Psoas muscle (tissue), 8 donors: ENCODE measurements around the gene PLCD3. TPM values are rescaled to one million over a fixed set of nuclear protein-coding genes. Genes with fewer than 3 reads are reported as not detected.

ENCODE experiments used
- ATAC-seq, 4 donors: fragments of 200-7000 bp; cut with Tn5 transposase; one replicate each; pipeline ENCODE4 v1.9.1; 2020; ENCODE audit warnings: moderate library complexity in 3 of 4, mild to moderate bottlenecking in 2 of 4
- DNase-seq, 2 donors: peaks; one replicate each; pipeline ENCODE4 v3.0.0-alpha.2; 2020
- H3K27ac ChIP-seq: fragments of 200-600 bp; one replicate; pipeline ENCODE4 v1.8.0; 2022
- H3K27me3 ChIP-seq, 3 donors: fragments of 200-600 bp in 1 of 3; one replicate each; pipeline versions ENCODE4 v1.6.1 to v1.8.0; 2013 to 2022; ENCODE audit warnings: low read length in 2 of 3, mild to moderate bottlenecking in 2 of 3, moderate library complexity in 1 of 3; ENCODE audit not compliant: insufficient read depth in 3 of 3
- H3K36me3 ChIP-seq, 2 donors: fragments of 200-600 bp in 1 of 2; one replicate each; pipeline versions ENCODE4 v1.6.1 to v1.8.0; 2013 to 2022; ENCODE audit warnings: low read depth in 1 of 2, mild to moderate bottlenecking in 1 of 2, moderate library complexity in 1 of 2; ENCODE audit not compliant: insufficient read depth in 1 of 2
- H3K4me1 ChIP-seq: fragments of 200-600 bp; one replicate; pipeline ENCODE4 v1.8.0; 2022
- H3K4me3 ChIP-seq: fragments of 200-600 bp; one replicate; pipeline ENCODE4 v1.8.0; 2022; ENCODE audit warnings: mild to moderate bottlenecking
- H3K9me3 ChIP-seq: fragments of 200-600 bp; one replicate; pipeline ENCODE4 v1.8.0; 2022
- WGBS, 3 donors: extraction: QIAGEN DNeasy Blood & Tissue Kit; methylation state at CpG; one replicate each; pipeline versions ENCODE4 v1.1.6 to v1.1.7; 2013; 5-methylcytosine and 5-hydroxymethylcytosine counted together
- intact Hi-C, 2 donors: fragments of 100-400 bp; cut with DNase I; formaldehyde crosslinking; loops; one replicate each; pipeline versions ENCODE4 v1.11.0 to v1.14.2; 2022
- polyA plus RNA-seq, 3 donors: library from polyadenylated mRNA; stranded (reverse); fragments of 200-250 nt; gene quantifications; one replicate each; pipeline ENCODE4 v1.2.3, GENCODE V29; 2013
- total RNA-seq, 4 donors: library from RNA; stranded (reverse); fragmentation: NEBNext Ultra II Directional in 2 of 4; extraction: Animal tissue kit (Norgen Biotek cat#: 25700) in 2 of 4; gene quantifications; one replicate each; pipeline versions ENCODE4 v1.2.1 to v1.2.4, GENCODE V29; 2021 to 2023
- TF ChIP-seq, protein P1 (sequence below): fragments of 200-600 bp; IDR thresholded peaks from one replicate; pipeline ENCODE4 v1.8.0; 2022; ENCODE audit warnings: antibody characterized with exemption
- donor health status: healthy with polysubstance abuse.
- donor health status: DM: no; HTN: no; CAD: no; lungs with moderate emphysema.
- donor health status: Bipolar disorder and iron deficiency.
- donor health status: healthy.
- donor health status: DM: yes; HTN: yes; CAD: no.
- donor health status: DM: no; HTN: no; CAD: no.
- donor health status: DM: no; HTN: no; CAD: no.
- donor health status: DM: yes; HTN: yes; CAD: no.

PLCD3 gene
- total and polyA plus RNA-seq, 7 donors, result 57.0 to 217 (median 167) TPM

DNA sequence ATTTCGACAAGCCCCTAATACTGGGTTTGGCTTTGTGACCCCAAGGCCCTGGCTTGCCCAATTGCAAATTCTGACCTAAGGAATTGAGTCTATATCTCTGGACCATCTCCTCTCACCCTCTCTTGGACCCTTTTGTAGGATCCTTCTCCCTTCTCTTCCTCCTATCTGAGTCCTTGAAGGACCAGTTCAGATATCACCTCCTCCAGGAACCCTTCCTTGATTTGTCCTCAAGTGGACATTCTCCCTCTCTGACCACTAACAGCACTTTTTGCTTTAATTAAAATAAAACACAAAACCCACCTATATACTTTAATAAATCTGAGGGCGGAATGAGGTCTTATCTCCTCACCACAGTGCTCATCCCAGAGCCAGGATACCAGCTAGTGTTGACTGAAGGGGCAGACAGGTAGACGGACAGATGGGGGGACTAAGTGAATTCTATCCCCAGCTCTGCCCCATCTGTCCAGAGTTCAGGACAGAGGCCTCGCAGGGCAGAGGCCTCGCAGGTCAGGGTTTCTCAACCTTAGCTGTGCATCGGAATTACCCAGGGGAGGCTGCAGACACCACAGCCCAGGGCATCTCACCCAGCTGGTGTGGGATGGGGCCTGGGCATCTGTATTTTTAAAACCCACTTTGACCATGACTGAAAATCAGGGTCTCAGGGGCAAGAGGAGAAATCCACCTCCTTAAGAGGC, 9.1 kb downstream of the PLCD3 start:
- 92 to 95% (median 92%) methylated on average over 6 of the region's 6 CpGs for WGBS, 3 donors
- peak overlapping the region; percentile 50 for H3K27ac ChIP-seq
- H3K36me3 ChIP-seq, result peaks cover 0 to 17% of the 10 kb centered on the region in 2 donors
- ATAC-seq (no peak), DNase-seq (no peak)
- TF ChIP-seq, protein P1, sequence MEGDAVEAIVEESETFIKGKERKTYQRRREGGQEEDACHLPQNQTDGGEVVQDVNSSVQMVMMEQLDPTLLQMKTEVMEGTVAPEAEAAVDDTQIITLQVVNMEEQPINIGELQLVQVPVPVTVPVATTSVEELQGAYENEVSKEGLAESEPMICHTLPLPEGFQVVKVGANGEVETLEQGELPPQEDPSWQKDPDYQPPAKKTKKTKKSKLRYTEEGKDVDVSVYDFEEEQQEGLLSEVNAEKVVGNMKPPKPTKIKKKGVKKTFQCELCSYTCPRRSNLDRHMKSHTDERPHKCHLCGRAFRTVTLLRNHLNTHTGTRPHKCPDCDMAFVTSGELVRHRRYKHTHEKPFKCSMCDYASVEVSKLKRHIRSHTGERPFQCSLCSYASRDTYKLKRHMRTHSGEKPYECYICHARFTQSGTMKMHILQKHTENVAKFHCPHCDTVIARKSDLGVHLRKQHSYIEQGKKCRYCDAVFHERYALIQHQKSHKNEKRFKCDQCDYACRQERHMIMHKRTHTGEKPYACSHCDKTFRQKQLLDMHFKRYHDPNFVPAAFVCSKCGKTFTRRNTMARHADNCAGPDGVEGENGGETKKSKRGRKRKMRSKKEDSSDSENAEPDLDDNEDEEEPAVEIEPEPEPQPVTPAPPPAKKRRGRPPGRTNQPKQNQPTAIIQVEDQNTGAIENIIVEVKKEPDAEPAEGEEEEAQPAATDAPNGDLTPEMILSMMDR, result no peak
- peaks cover 39% of the 10 kb centered on the region for H3K4me1 ChIP-seq
- intact Hi-C loops, result no loop called here
- H3K9me3 ChIP-seq, result no peaks in the 10 kb centered on the region
- H3K27me3 ChIP-seq, result no peaks in the 10 kb centered on the region
- H3K4me3 ChIP-seq, result no peak overlapping the region

DNA sequence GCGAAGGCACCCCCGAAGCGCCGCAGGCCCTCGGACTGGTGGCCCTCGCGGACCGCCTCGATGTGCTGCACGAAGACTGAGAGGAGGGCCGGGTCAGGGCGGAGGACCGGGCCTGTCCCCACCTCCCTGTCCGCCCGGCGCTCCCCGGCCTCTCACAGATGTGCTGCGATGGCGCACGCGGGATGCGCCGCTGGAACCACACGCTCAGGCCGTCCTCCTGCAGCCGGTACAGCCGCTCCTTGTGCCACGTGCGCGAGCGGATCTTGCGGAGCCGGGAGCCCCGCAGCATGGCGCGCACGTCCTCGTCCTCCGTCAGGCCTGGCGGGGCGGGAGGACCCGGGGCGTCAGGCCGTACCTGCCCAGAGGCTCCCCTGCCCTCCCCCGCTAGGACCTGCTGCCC, 11.3 kb downstream of the PLCD3 start:
- no peak overlapping the region for H3K4me3 ChIP-seq
- H3K27ac ChIP-seq, result no peak overlapping the region
- no peaks in the 10 kb centered on the region for H3K9me3 ChIP-seq
- TF ChIP-seq, protein P1, result no peak
- no peaks in the 10 kb centered on the region for H3K27me3 ChIP-seq
- H3K36me3 ChIP-seq, result peaks cover 0 to 17% of the 10 kb centered on the region in 2 donors
- peaks cover 24% of the 10 kb centered on the region for H3K4me1 ChIP-seq
- DNase-seq (peak in 1 of 2 donors; percentile 9), ATAC-seq (no peak)
- intact Hi-C loops, result no loop called here
- WGBS, 3 donors, result 75 to 81% (median 76%) methylated on average over 38 to 45 of the region's 45 CpGs

DNA sequence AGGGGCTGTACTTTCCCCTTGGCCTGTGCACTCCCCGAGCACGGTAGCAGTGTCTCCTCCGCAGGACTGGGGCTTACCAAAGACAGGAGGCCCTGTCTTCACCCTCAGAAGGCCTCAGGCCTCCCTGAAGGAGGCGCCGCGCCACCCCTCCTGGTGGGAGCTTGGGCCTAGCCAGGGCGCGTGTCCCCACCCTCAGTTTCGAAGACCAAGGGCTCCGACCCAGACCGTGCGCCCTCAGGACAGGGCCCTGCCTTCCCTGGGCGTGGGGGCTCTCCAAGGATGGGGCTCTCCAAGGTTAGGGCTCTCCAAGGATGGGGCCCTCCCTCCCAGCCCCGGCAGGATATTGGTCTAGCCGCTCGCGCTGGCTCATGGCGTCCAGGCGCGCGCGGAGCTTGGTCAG, 11.8 kb downstream of the PLCD3 start:
- peaks cover 24% of the 10 kb centered on the region for H3K4me1 ChIP-seq
- ATAC-seq (no peak), DNase-seq (peak in 1 of 2 donors; percentile 11)
- no peak overlapping the region for H3K4me3 ChIP-seq
- H3K27me3 ChIP-seq, result no peaks in the 10 kb centered on the region
- no peaks in the 10 kb centered on the region for H3K9me3 ChIP-seq
- TF ChIP-seq, protein P1, result no peak
- no peak overlapping the region for H3K27ac ChIP-seq
- peaks cover 0 to 17% of the 10 kb centered on the region in 2 donors for H3K36me3 ChIP-seq
- WGBS, 3 donors, result 87 to 91% (median 89%) methylated on average over 21 to 22 of the region's 22 CpGs
- intact Hi-C loops, result no loop called here

- Histone ChIP-seq H3K9me3 (no peaks in the 10 kb centered on the region), H3K27me3 (no peaks in the 10 kb centered on the region), H3K36me3 (peaks cover 0 to 17% of the 10 kb centered on the region in 2 donors), H3K27ac (no peak overlapping the region), H3K4me1 (peaks cover 24% of the 10 kb centered on the region), H3K4me3 (no peak overlapping the region)
- no peak for ATAC-seq
- intact Hi-C loops, result no loop called here
- TF ChIP-seq, protein P1, result no peak
- 80 to 86% (median 82%) methylated on average over 8 of the region's 8 CpGs for WGBS, 3 donors
- DNase-seq, result no peak
Observed at GRCh38 chr17:45119964-45120363, 12.4 kb downstream of the PLCD3 start.

GRCh38 chr17:45118691-45119090, 13.6 kb downstream of the PLCD3 start:
- peaks cover 0 to 17% of the 10 kb centered on the region in 2 donors for H3K36me3 ChIP-seq
- WGBS, 3 donors, result 92 to 95% (median 93%) methylated on average over 23 of the region's 23 CpGs
- ATAC-seq, result no peak

More at GRCh38 chr17:45118691-45119090, 13.6 kb downstream of the PLCD3 start:
- peaks cover 13% of the 10 kb centered on the region for H3K4me1 ChIP-seq
- H3K4me3 ChIP-seq, result no peak overlapping the region
- TF ChIP-seq, protein P1, result no peak
- peak in 1 of 2 donors; percentile 10 for DNase-seq
- no peaks in the 10 kb centered on the region for H3K27me3 ChIP-seq
- intact Hi-C loops, result no loop called here
- H3K9me3 ChIP-seq, result no peaks in the 10 kb centered on the region
- no peak overlapping the region for H3K27ac ChIP-seq
